Frontal cortex (tissue), 1 donor: Measurements from ENCODE around the gene ZNF655. TPM values are rescaled to one million over a fixed set of nuclear protein-coding genes. Genes with fewer than 3 reads are reported as not detected.

Experiments
- total RNA-seq: library from RNA; depleted of rRNA; stranded (reverse); fragments of >200 nt; gene quantifications from one replicate; pipeline ENCODE4 v1.2.3, GENCODE V29; 2014

ZNF655 gene
- total RNA-seq, 1 donor from 2014 or later = 59.9 TPM

Other genes starting within 250 kb of the ZNF655 start
- gene ARPC1A, start 232.7 kb upstream of the ZNF655 start, total RNA-seq = 101 TPM
- gene ARPC1B, start 183.9 kb upstream of the ZNF655 start, total RNA-seq = 15.1 TPM
- 15.1 TPM for gene PDAP1, start 150.0 kb upstream of the ZNF655 start, total RNA-seq
- gene BUD31, start 149.7 kb upstream of the ZNF655 start, total RNA-seq = 68.5 TPM
- 5.7 TPM for gene PTCD1, start 119.8 kb upstream of the ZNF655 start, total RNA-seq
- gene CPSF4, start 119.7 kb upstream of the ZNF655 start, total RNA-seq = 19.6 TPM
- 350 TPM for gene ATP5MF, start 92.5 kb upstream of the ZNF655 start, total RNA-seq
- gene ZNF789, start 85.8 kb upstream of the ZNF655 start, total RNA-seq = 20.8 TPM
- 43.2 TPM for gene ZNF394, start 58.4 kb upstream of the ZNF655 start, total RNA-seq
- gene ZKSCAN5, start 54.0 kb upstream of the ZNF655 start, total RNA-seq = 20.4 TPM
- gene FAM200A, start 6.5 kb upstream of the ZNF655 start, total RNA-seq = 19.6 TPM
- not detected for gene TMEM225B, start 39.6 kb downstream of the ZNF655 start, total RNA-seq
- gene ZSCAN25, start 58.3 kb downstream of the ZNF655 start, total RNA-seq = 12.2 TPM
- 1.6 TPM for gene CYP3A5, start 121.4 kb downstream of the ZNF655 start, total RNA-seq
- not detected for gene CYP3A7, start 176.6 kb downstream of the ZNF655 start, total RNA-seq
- gene CYP3A4, start 225.5 kb downstream of the ZNF655 start, total RNA-seq = not detected